ENCODE measurements around the gene PELO. TPM values are rescaled to one million over a fixed set of nuclear protein-coding genes. Genes with fewer than 3 reads are reported as not detected.

The PELO gene
- total and polyA plus RNA-seq, 2 donors from 2014 or later, result 29.6 to 38.7 TPM

DNA sequence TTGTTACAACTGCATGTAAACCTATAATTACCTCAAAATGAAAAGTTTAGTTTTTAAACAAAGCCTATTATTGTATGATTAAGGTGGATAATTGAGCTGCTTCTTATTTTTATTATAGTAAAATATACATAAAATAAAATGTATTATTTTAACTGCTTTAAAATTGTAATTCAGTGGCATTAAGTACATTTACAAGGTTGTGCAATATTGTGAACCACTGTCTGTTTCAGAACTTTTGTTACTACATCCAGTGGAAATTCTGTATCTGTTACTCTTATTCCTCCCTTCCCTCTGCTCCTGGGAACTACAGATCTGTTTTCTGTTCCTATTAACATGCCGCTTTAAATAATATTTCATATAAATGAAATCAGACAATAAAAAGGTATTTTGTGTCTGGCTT, 37.1 kb downstream of the PELO start:
- Histone ChIP-seq H3K9me3 (ENCODE audit: control insufficient read depth in 2 of 3, insufficient read depth in 1 of 3, low read length in 3 of 3) (no peaks in the 10 kb centered on the region), H3K4me3 (ENCODE audit: low read length in 3 of 3) (no peak overlapping the region), H3K4me1 (ENCODE audit: control insufficient read depth in 2 of 3, insufficient read depth in 2 of 3, low read depth in 1 of 3, low read length in 3 of 3) (peaks cover 0 to 10% (median 6%) of the 10 kb centered on the region in 3 donors), H3K27ac (ENCODE audit: low read depth in 2 of 2, low read length in 2 of 2) (no peak overlapping the region), H3K9ac (ENCODE audit: low read length in 3 of 3) (no peak overlapping the region), H3K27me3 (ENCODE audit: control insufficient read depth, insufficient read depth, low read length) (no peaks in the 10 kb centered on the region), H3K36me3 (ENCODE audit: control insufficient read depth in 2 of 3, insufficient read depth in 3 of 3, low read length in 3 of 3) (no peaks in the 10 kb centered on the region)
- FAIRE-seq (no peak), DNase-seq (no peak)
- TF ChIP-seq, protein P1, sequence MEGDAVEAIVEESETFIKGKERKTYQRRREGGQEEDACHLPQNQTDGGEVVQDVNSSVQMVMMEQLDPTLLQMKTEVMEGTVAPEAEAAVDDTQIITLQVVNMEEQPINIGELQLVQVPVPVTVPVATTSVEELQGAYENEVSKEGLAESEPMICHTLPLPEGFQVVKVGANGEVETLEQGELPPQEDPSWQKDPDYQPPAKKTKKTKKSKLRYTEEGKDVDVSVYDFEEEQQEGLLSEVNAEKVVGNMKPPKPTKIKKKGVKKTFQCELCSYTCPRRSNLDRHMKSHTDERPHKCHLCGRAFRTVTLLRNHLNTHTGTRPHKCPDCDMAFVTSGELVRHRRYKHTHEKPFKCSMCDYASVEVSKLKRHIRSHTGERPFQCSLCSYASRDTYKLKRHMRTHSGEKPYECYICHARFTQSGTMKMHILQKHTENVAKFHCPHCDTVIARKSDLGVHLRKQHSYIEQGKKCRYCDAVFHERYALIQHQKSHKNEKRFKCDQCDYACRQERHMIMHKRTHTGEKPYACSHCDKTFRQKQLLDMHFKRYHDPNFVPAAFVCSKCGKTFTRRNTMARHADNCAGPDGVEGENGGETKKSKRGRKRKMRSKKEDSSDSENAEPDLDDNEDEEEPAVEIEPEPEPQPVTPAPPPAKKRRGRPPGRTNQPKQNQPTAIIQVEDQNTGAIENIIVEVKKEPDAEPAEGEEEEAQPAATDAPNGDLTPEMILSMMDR (IDR thresholded peaks at IDR 0.05; ENCODE audit: borderline replicate concordance, extremely low read depth, insufficient read depth), result no peak
- intact Hi-C loops (cut with DNase I), result no loop called here

DNA sequence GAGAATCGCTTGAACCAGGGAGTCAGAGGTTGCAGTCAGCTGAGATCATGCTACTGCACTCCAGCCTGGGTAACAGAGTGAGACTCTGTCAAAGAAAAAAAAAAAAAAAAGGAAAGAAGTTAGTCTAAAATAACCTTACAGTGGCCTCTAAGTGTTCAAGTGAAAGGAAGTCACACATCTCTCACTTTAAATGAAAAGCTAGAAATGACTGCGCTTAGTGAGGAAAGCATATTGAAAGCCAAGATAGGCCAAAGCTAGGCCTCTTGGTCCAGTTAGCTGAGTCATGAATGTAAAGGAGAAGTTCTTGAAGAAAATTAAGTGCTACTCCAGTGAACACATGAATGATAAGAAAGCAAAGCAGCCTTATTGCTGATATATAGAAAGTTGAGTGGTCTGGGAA, 38.1 kb downstream of the PELO start:
- intact Hi-C loops (cut with DNase I), result no loop called here
- FAIRE-seq (no peak), DNase-seq (no peak)

DNA sequence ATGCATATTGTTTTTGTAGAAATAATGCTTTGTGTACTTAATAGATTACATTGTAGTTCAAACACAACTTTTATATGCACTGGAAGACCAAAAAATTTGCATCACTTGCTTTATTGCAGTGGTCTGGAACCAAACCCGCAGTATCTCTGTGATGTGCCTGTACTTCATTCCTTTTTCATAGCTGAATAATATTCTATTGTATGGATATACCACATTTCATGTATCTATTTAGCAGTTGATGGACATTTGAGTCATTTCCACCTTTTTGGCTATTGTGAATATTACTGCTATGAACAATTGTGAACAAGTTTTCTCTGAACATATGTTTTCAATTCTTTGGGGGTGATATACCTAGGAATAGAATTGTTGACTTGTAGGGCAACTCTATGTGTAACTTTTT, 40.1 kb downstream of the PELO start:
- intact Hi-C loops (cut with DNase I), result no loop called here
- peaks cover 0 to 1% (median 0%) of the 10 kb centered on the region in 3 donors for H3K4me1 ChIP-seq (ENCODE audit: control insufficient read depth in 2 of 3, insufficient read depth in 2 of 3, low read depth in 1 of 3, low read length in 3 of 3)
- H3K9me3 ChIP-seq (ENCODE audit: control insufficient read depth in 2 of 3, insufficient read depth in 1 of 3, low read length in 3 of 3), result no peaks in the 10 kb centered on the region
- H3K9ac ChIP-seq (ENCODE audit: low read length in 3 of 3), result no peak overlapping the region
- H3K27ac ChIP-seq (ENCODE audit: low read depth in 2 of 2, low read length in 2 of 2), result no peak overlapping the region
- DNase-seq (no peak), FAIRE-seq (no peak)
- TF ChIP-seq, protein P1 (IDR thresholded peaks at IDR 0.05; ENCODE audit: borderline replicate concordance, extremely low read depth, insufficient read depth), result no peak
- H3K36me3 ChIP-seq (ENCODE audit: control insufficient read depth in 2 of 3, insufficient read depth in 3 of 3, low read length in 3 of 3), result no peaks in the 10 kb centered on the region
- no peak overlapping the region for H3K4me3 ChIP-seq (ENCODE audit: low read length in 3 of 3)
- no peaks in the 10 kb centered on the region for H3K27me3 ChIP-seq (ENCODE audit: control insufficient read depth, insufficient read depth, low read length)

More for the DNA sequence above, 38.1 kb downstream of the PELO start:
- Histone ChIP-seq H3K4me1 (ENCODE audit: control insufficient read depth in 2 of 3, insufficient read depth in 2 of 3, low read depth in 1 of 3, low read length in 3 of 3) (peaks cover 0 to 10% (median 6%) of the 10 kb centered on the region in 3 donors), H3K9ac (ENCODE audit: low read length in 3 of 3) (no peak overlapping the region), H3K27me3 (ENCODE audit: control insufficient read depth, insufficient read depth, low read length) (no peaks in the 10 kb centered on the region), H3K4me3 (ENCODE audit: low read length in 3 of 3) (no peak overlapping the region), H3K36me3 (ENCODE audit: control insufficient read depth in 2 of 3, insufficient read depth in 3 of 3, low read length in 3 of 3) (no peaks in the 10 kb centered on the region), H3K9me3 (ENCODE audit: control insufficient read depth in 2 of 3, insufficient read depth in 1 of 3, low read length in 3 of 3) (no peaks in the 10 kb centered on the region), H3K27ac (ENCODE audit: low read depth in 2 of 2, low read length in 2 of 2) (no peak overlapping the region)
- TF ChIP-seq, protein P1 (IDR thresholded peaks at IDR 0.05; ENCODE audit: borderline replicate concordance, extremely low read depth, insufficient read depth), result no peak

DNA sequence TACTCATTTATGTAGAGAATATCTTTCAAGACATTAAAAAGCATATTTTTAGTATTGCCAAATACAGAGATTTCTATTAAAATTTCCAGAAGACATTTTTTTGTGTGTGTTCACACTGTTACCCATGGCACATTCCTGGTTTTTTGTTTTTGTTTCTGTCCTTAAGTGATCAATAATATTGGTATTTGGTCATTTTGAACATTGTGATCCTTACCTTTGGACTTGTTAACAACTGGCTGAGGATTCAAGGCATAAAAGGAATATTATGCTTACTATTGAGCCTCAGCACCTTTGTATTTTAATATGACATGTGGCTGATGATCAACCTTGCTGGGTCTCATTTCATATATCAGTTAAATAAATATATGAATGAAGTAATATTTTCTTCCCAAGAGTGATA, 41.9 kb downstream of the PELO start:
- Histone ChIP-seq H3K4me1 (ENCODE audit: control insufficient read depth in 2 of 3, insufficient read depth in 2 of 3, low read depth in 1 of 3, low read length in 3 of 3) (no peaks in the 10 kb centered on the region), H3K9ac (ENCODE audit: low read length in 3 of 3) (no peak overlapping the region), H3K27me3 (ENCODE audit: control insufficient read depth, insufficient read depth, low read length) (no peaks in the 10 kb centered on the region), H3K4me3 (ENCODE audit: low read length in 3 of 3) (no peak overlapping the region), H3K36me3 (ENCODE audit: control insufficient read depth in 2 of 3, insufficient read depth in 3 of 3, low read length in 3 of 3) (no peaks in the 10 kb centered on the region), H3K9me3 (ENCODE audit: control insufficient read depth in 2 of 3, insufficient read depth in 1 of 3, low read length in 3 of 3) (no peaks in the 10 kb centered on the region), H3K27ac (ENCODE audit: low read depth in 2 of 2, low read length in 2 of 2) (no peak overlapping the region)
- FAIRE-seq (no peak), DNase-seq (no peak)
- intact Hi-C loops (cut with DNase I), result no loop called here
- TF ChIP-seq, protein P1 (IDR thresholded peaks at IDR 0.05; ENCODE audit: borderline replicate concordance, extremely low read depth, insufficient read depth), result no peak

All from kidney (tissue), 14 donors.